Measurements from ENCODE around the gene ANKH. TPM values are rescaled to one million over a fixed set of nuclear protein-coding genes. Genes with fewer than 3 reads are reported as not detected.
A peak's percentile ranks its signal among the peaks of the same experiment; 100 is the strongest.

ANKH gene
- total RNA-seq, 1 donor from 2014 or later = 21.8 TPM

- DNase-seq = no peak
Observed at GRCh38 chr5:14678773-14679334, 192.7 kb downstream of the ANKH start.

- no peak for DNase-seq
Observed at GRCh38 chr5:14676320-14676719, 195.3 kb downstream of the ANKH start.

- no peak for DNase-seq
Observed at GRCh38 chr5:14675865-14676300, 195.7 kb downstream of the ANKH start.

- no peak for DNase-seq
Observed at GRCh38 chr5:14674983-14675854, 196.4 kb downstream of the ANKH start.

GRCh38 chr5:14673443-14673842, 198.1 kb downstream of the ANKH start:
- DNase-seq = no peak

GRCh38 chr5:14672484-14673394, 198.8 kb downstream of the ANKH start:
- peak; percentile 53 for DNase-seq

GRCh38 chr5:14672082-14672481, 199.5 kb downstream of the ANKH start:
- DNase-seq = peak; percentile 55

- peak; percentile 55 for DNase-seq
Observed at GRCh38 chr5:14671414-14671813, 200.2 kb downstream of the ANKH start.

GRCh38 chr5:14669975-14670374, 201.6 kb downstream of the ANKH start:
- no peak for DNase-seq

GRCh38 chr5:14669415-14669814, 202.2 kb downstream of the ANKH start:
- DNase-seq = no peak

GRCh38 chr5:14668181-14668591, 203.4 kb downstream of the ANKH start:
- DNase-seq = no peak

GRCh38 chr5:14667770-14668169, 203.8 kb downstream of the ANKH start:
- DNase-seq = no peak

- no peak for DNase-seq
Observed at GRCh38 chr5:14667290-14667689, 204.3 kb downstream of the ANKH start.

GRCh38 chr5:14666357-14666756, 205.2 kb downstream of the ANKH start:
- DNase-seq = no peak

GRCh38 chr5:14665949-14666348, 205.6 kb downstream of the ANKH start:
- DNase-seq = peak; percentile 55

- peak; percentile 46 for DNase-seq
Observed at GRCh38 chr5:14665101-14665822, 206.3 kb downstream of the ANKH start.

- DNase-seq = peak; percentile 92
Observed at GRCh38 chr5:14664270-14665100, 207.1 kb downstream of the ANKH start, which contains the start of gene OTULIN. TSS of gene OTULIN (plus strand) at chr5:14664718. CDS start at chr5:14664826, 108 bp downstream.

- DNase-seq = peak; percentile 37
Observed at GRCh38 chr5:14663734-14664269, 207.8 kb downstream of the ANKH start.

- DNase-seq = no peak
Observed at GRCh38 chr5:14662721-14663260, 208.8 kb downstream of the ANKH start.

GRCh38 chr5:14660833-14661232, 210.7 kb downstream of the ANKH start:
- no peak for DNase-seq
